ENCODE results near the gene RHOBTB3.

Gene RHOBTB3

GRCh38 chr5:95788493-95788892 is 57.4 kb downstream of the RHOBTB3 start:
- Histone ChIP-seq H3K27me3 (ENCODE audit: insufficient read depth, poor library complexity, severe bottlenecking) (no peaks in the 10 kb centered on the region), H3K4me3 (replicated peaks; ENCODE audit: insufficient read depth, low read length) (no peak overlapping the region), H3K27ac (replicated peaks) (no peak overlapping the region)
- no peak for DNase-seq (ENCODE audit: low read depth in 1 of 2, low spot score in 1 of 2)
- TF ChIP-seq GABPA (IDR thresholded peaks at IDR 0.05; ENCODE audit: low read depth): no peak
- TF ChIP-seq SPI1 (IDR thresholded peaks at IDR 0.05; ENCODE audit: borderline replicate concordance, low read depth): no peak
- TF ChIP-seq POLR2AphosphoS5 (IDR thresholded peaks at IDR 0.05; ENCODE audit: low read depth): no peak
- no peak for TF ChIP-seq REST (IDR thresholded peaks at IDR 0.05; ENCODE audit: insufficient replicate concordance, low read depth)
- TF ChIP-seq CTCF (IDR thresholded peaks at IDR 0.05; ENCODE audit: insufficient read depth, low read length): no peak

- TF ChIP-seq POLR2AphosphoS5 (IDR thresholded peaks at IDR 0.05; ENCODE audit: low read depth) (no peak), SPI1 (IDR thresholded peaks at IDR 0.05; ENCODE audit: borderline replicate concordance, low read depth) (no peak), GABPA (IDR thresholded peaks at IDR 0.05; ENCODE audit: low read depth) (no peak), CTCF (IDR thresholded peaks at IDR 0.05; ENCODE audit: insufficient read depth, low read length) (no peak), REST (IDR thresholded peaks at IDR 0.05; ENCODE audit: insufficient replicate concordance, low read depth) (no peak)
- DNase-seq (ENCODE audit: low read depth in 1 of 2, low spot score in 1 of 2): no peak
- Histone ChIP-seq H3K27ac (replicated peaks) (no peak overlapping the region), H3K4me3 (replicated peaks; ENCODE audit: insufficient read depth, low read length) (no peak overlapping the region), H3K27me3 (ENCODE audit: insufficient read depth, poor library complexity, severe bottlenecking) (no peaks in the 10 kb centered on the region)
Observed at GRCh38 chr5:95791751-95792150, 60.6 kb downstream of the RHOBTB3 start.

- DNase-seq (ENCODE audit: low read depth in 1 of 2, low spot score in 1 of 2): no peak
- TF ChIP-seq CTCF (IDR thresholded peaks at IDR 0.05; ENCODE audit: insufficient read depth, low read length): no peak
- no peak for TF ChIP-seq SPI1 (IDR thresholded peaks at IDR 0.05; ENCODE audit: borderline replicate concordance, low read depth)
- no peak for TF ChIP-seq POLR2AphosphoS5 (IDR thresholded peaks at IDR 0.05; ENCODE audit: low read depth)
- no peak for TF ChIP-seq GABPA (IDR thresholded peaks at IDR 0.05; ENCODE audit: low read depth)
- no peak for TF ChIP-seq REST (IDR thresholded peaks at IDR 0.05; ENCODE audit: insufficient replicate concordance, low read depth)
- H3K27ac ChIP-seq (replicated peaks): no peak overlapping the region
- H3K4me3 ChIP-seq (replicated peaks; ENCODE audit: insufficient read depth, low read length): no peak overlapping the region
- no peaks in the 10 kb centered on the region for H3K27me3 ChIP-seq (ENCODE audit: insufficient read depth, poor library complexity, severe bottlenecking)
Observed at GRCh38 chr5:95794070-95794516, 63.0 kb downstream of the RHOBTB3 start.
